GM21526 (cell line): ENCODE measurements around the gene ZNRF1.
"Not testable (repeated sequence)": the region's sequence is repeated elsewhere in the genome, so short reads cannot be mapped to it uniquely, and the experiment has no call there.

ENCODE experiments used
- ATAC-seq: cut with Tn5 transposase; IDR thresholded peaks from one replicate; pipeline ENCODE4 v1.9.1; 2021; ENCODE audit warnings: moderate library complexity; ENCODE audit not compliant: unreplicated experiment, low FRiP score

ZNRF1 gene

GRCh38 chr16:75110637-75111513, 112.1 kb downstream of the ZNRF1 start:
- peak; percentile 80 for ATAC-seq

GRCh38 chr16:75111514-75111940, 112.7 kb downstream of the ZNRF1 start:
- ATAC-seq: no peak

GRCh38 chr16:75111961-75112733, 113.3 kb downstream of the ZNRF1 start:
- no peak for ATAC-seq

DNA sequence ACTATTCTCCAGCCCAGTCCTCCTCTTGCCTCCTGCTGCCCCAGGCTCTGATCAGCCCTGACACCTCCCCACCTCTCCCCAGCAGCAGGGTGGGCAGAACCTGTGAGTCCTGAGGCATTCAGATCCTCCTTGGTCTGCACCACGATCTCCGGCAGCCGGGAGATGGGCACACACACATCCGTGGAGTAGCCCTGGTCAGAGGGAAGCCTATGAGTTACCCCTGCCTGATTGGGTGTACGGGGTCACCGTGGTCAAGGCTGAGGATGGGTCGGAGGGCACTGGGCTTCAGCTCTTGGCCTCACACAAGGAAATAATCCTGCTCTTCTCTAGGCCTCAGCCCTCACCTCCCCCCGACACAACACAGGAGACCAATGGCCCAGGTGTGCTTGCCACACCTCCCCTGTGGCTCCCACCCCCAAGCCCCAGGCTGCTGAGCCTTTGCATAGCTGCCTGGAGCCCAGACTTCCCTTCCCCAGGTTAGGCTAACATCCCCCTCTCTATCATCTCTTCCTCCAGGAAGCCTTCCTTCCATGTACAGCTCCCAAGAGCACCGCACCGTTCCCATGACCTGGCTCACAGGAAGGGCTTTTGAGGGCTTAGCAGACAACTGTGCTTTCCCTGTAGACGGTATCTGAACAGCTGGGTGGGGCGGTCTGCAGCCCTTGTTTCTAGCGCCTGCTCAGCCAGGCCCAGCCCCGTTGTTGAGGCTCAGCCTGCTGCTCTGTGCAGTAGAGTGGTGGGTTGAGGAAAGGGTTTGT, 114.1 kb downstream of the ZNRF1 start:
- ATAC-seq: no peak

GRCh38 chr16:75113541-75114121, 114.8 kb downstream of the ZNRF1 start:
- ATAC-seq: no peak

DNA sequence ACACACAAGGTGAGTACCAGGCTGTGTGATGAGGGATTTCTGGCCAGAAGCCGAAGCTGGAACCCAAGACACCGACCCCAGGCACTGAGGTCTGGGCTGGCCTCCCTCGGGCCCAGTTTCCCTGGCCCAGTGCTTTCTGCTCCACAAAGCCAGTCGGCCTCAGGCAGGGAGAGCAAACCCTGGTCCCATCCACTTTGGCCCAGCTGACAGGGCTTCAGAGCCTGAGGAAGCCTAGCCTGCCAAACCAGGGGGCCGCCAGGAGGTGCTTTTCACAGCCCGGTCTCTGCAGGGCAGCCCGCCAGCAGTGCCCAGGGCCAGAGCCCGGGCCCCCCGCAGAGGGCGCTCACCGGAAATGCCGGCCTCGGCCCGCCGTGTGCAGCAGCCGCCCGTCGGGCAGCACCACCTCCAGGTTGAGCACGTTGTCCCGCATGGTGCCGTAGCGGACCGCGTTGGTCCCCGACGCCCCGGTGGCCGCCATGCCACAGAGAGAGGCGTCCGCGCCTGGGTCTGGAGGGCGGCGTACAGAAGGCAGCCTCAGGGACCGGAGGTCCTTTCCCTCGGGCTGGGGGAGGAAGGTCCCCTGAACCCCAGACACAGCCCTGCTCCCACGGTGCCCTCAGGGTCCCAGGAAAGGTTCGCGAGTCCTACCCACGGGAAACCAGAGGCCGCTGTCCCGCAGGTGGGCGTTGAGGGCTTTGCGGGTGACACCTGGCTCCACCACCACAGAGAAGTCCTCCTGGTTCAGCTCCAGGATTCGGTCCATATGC, 115.5 kb downstream of the ZNRF1 start:
- ATAC-seq: no peak

DNA sequence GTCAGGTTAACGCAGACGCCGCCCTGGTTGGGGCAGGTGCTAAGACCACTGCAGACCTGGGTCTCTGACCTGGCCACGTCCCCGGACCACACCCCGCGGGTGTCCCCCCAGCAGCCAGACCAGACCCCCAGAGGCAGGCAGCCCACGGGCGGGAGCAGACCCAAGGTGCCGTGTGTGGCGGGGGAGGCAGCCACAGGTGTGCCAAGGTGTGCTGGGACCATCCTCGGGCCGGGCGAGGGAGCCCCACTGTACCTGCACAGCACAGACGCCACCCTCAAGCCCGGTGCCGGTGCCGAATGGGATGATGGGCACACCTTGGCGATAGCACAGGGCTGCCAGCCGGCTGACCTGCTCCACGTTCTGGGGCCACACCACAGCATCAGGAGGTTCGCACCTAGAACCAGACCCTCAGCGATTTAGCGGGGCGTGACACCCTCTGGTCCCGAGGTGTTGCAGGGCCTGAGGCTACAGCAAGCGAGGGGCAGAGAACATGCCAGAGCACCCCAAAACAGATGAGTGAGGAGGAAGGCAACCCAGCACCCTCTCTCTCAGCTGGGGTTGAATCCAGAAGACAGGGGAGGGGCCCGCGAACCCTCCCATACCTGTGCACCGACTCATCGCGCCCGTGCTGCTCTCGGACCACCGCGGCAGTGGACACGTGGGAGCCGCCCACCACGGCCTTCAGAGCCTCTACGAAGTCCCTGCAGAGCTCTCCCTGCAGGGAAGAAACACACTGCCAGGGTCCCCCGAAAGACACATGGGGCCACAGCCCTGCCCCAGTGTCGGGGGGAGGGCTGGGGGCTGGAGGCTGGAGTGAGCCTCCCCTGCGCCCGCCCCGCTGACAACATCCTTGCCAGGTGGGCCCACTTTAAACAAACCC, 116.4 kb downstream of the ZNRF1 start:
- no peak for ATAC-seq

DNA sequence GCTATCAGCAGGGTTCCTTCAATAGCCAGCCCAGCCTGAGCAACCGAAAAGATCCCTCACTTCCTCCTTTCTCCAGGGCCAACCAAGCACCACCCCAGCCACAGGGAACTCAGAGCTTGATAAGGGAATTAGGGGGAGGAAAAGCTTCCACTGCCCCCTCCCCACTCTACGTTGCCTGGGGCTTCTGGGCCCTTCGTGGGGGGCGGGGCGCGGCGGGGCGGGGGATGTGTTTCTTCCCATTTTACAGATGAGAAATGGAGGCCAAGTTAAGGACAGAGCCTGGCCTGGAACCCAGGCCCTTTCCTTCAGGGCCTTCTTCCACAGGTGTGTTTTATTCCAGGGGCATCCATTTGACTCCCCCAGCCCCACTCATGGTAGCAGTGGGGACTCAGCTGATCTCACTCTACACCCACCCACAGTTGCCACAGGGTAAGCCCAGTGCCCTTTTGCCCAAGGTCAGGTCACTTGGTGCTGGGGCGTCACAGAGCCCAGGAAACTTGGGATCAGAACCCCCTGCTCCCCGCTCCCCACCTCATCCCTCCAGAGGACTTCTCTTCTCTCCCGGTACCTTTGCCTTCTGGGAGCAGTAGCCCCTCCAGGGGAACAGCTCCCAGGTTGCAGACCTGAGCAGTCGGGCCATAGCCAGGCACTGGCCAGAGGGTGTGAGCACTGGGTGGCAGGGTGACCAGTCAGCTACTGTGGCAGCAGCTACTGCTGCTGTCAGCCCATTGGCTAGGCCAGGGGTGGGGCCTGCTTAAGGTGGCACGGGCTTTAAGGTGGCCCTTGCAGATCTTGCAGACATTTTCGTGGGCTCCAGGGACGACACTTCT, 117.5 kb downstream of the ZNRF1 start, which contains the start of gene LDHD:
Gene LDHD, minus strand, starts transcription at position 700 of the 830 bp plus-strand sequence. Its CDS starts 60 bp downstream, at position 640.
- ATAC-seq: no peak

DNA sequence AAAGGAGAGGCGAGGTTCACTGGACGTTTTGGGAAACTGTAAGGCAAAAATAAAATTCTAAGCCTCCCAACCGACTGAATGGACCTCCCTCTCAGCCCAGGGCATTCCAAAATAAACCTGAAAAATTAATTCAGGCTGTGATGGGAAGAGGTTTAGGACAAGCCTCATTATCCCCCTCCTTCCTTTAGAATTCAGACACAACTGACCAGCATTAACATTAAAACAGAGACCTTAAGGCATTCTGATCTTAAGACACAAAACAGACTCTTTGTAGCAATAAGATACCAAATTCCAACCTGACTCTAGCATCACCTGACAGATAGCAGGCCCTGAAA, 118.1 kb downstream of the ZNRF1 start:
- ATAC-seq: no peak

GRCh38 chr16:75118943-75119539, 120.2 kb downstream of the ZNRF1 start:
- ATAC-seq: no peak

DNA sequence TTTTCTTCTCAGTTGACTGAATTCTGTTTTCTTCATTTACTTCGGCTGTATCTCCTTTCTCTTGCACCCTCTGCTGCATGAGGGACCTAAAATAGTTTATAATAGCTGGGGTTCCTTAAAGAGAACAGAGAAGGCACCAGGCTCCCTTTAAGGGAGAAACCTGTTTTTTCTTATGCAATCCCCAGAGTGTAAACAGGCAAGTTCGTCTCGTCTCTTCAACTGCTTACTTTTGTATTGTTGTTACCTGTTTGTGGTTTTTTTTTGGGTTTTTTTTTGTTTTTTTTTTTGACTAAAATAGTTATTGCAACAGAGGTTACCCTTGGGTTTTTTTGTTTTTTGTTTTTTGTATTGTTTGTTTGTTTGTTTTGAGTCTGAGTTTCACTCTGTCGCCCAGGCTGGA, 121.4 kb downstream of the ZNRF1 start:
- ATAC-seq: no peak

DNA sequence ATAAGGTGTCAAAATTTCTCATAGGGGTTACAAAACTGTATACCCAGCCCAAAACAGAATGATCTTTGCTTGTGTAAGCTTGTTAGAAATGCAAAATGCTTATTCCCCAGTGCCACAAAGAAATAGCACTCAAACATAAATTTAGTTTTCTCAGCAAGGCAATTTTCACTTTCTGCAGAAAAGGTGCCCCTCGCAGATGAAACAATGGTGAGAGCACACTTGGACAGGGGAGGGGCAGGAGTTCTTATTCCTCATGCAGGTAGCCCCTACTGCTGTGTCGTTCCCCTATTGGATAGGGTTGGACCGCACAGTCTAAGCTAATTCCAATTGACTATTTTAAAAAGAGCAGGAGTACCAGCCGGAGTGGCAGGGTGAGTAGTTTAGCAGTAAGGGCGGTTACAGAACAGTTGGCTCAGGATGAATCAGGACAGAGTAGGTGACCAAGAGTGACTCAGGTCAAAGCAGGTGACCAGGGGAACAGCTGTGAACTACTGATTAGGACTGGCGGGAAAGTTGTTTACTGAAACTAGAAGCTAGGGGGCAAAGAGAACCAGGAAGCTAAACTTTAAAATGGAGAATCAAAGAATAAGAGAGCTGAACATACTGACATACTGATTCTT, 123.2 kb downstream of the ZNRF1 start:
- no peak for ATAC-seq

DNA sequence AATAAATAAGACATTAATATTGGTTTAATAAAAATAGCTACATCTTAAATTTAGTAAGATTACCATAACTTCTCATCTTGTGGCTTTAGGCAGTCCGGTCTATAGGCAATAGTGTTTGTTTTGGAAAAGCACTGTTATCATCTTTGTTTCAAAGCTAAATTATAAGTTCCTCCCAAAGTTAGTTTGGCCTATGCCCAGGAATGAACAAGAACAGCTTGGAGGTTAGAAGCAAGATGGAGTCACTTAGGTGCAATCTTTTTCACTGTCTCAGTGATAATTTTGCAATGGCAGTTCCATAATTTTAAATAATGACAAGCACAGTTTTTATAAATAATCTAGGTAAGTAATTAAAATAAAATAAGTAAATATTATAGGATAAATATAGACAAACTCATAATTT, 123.8 kb downstream of the ZNRF1 start:
- ATAC-seq: no peak

GRCh38 chr16:75127713-75128415, 129.0 kb downstream of the ZNRF1 start:
- no peak for ATAC-seq

DNA sequence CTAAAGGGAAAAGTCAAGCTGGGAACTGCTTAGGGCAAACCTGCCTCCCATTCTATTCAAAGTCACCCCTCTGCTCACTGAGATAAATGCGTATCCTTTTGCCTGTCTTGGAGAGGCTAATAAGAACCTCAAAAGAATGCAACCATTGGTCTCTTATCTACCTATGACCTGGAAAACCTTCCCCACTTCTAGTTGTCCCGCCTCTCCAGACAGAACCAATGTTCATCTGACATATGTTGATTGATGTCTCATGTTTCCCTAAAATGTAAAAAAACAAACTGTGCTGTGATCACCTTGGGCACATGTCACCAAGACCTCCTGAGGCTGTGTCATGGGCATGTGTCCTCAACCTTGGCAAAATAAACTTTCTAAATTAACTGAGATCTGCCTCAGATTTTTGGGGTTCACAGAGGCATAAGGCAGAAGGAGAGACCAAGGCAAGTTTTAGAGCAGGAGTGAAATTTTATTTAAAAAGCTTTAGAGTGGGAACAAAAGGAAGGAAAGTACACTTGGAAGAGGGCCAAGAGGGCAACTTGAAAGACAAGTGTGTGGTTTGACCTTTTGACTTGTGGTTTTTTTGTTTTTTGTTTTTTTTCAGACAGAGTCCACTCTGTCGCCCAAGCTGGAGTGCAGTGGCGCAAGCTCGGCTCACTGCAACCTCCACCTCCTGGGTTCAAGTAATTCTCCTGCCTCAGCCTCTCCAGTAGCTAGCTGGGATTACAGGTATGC, 130.8 kb downstream of the ZNRF1 start:
- not testable (repeated sequence) for ATAC-seq
